NCI-H446 (cell line): ENCODE measurements around the gene LDLRAD4.
"Not testable (repeated sequence)": the region's sequence is repeated elsewhere in the genome, so short reads cannot be mapped to it uniquely, and the experiment has no call there.

Source experiments
- DNase-seq, 2 experiments: peaks; one replicate each; lab custom pipeline; 2025; lab: John Stamatoyannopoulos, UW

The LDLRAD4 gene

GRCh38 chr18:13246591-13246990 is 28.0 kb downstream of the LDLRAD4 start:
- DNase-seq: no peak

GRCh38 chr18:13247506-13247905 is 28.9 kb downstream of the LDLRAD4 start:
- DNase-seq: no peak

- no peak for DNase-seq
These were observed 34.3 kb downstream of the LDLRAD4 start for GRCh38 chr18:13252686-13253410.

GRCh38 chr18:13253786-13254688 is 35.5 kb downstream of the LDLRAD4 start:
- no peak for DNase-seq

GRCh38 chr18:13254971-13255927 is 36.7 kb downstream of the LDLRAD4 start:
- no peak for DNase-seq

GRCh38 chr18:13256444-13257305 is 38.1 kb downstream of the LDLRAD4 start:
- no peak for DNase-seq

GRCh38 chr18:13257361-13257980 is 38.9 kb downstream of the LDLRAD4 start:
- DNase-seq: no peak

- no peak for DNase-seq
These were observed 40.4 kb downstream of the LDLRAD4 start for GRCh38 chr18:13258921-13259320.

GRCh38 chr18:13259701-13260100 is 41.1 kb downstream of the LDLRAD4 start:
- no peak for DNase-seq

- DNase-seq: no peak
These were observed 41.8 kb downstream of the LDLRAD4 start for GRCh38 chr18:13260197-13260934.

- no peak for DNase-seq
These were observed 42.5 kb downstream of the LDLRAD4 start for GRCh38 chr18:13260935-13261640.

- DNase-seq: no peak
These were observed 43.2 kb downstream of the LDLRAD4 start for GRCh38 chr18:13261661-13262357.

- DNase-seq: not testable (repeated sequence)
These were observed 43.8 kb downstream of the LDLRAD4 start for GRCh38 chr18:13262358-13262680.

GRCh38 chr18:13262839-13263691 is 44.5 kb downstream of the LDLRAD4 start:
- DNase-seq: no peak

GRCh38 chr18:13264091-13265007 is 45.8 kb downstream of the LDLRAD4 start:
- no peak for DNase-seq

GRCh38 chr18:13265008-13265910 is 46.7 kb downstream of the LDLRAD4 start:
- DNase-seq: no peak
